Mesenchymal stem cell (in vitro differentiated cells and primary cell): Measurements from ENCODE around the gene SERPINB4.

Source experiments
- DNase-seq: peaks from one replicate; pipeline ENCODE4 v3.0.0-alpha.2; 2013
- H2AFZ ChIP-seq: one replicate; pipeline ENCODE4 v1.6.1; 2013; ENCODE audit warnings: low read depth, mild to moderate bottlenecking, control low read depth, inconsistent platforms, low read length, moderate library complexity
- H2AK5ac ChIP-seq: 2 replicates; pipeline ENCODE4 v1.6.1; 2013; ENCODE audit warnings: low read length, moderate library complexity, mild to moderate bottlenecking, inconsistent platforms; ENCODE audit not compliant: severe bottlenecking
- H2BK120ac ChIP-seq: one replicate; pipeline ENCODE4 v1.6.1; 2013; ENCODE audit warnings: low read depth, mild to moderate bottlenecking, inconsistent platforms, low read length, moderate library complexity
- H2BK12ac ChIP-seq, 2 experiments: one replicate each; pipeline ENCODE4 v1.6.1; 2013; ENCODE audit warnings: inconsistent platforms in 2 of 2, low read length in 2 of 2, mild to moderate bottlenecking in 2 of 2, moderate library complexity in 2 of 2, control low read depth in 1 of 2
- H2BK15ac ChIP-seq: one replicate; pipeline ENCODE4 v1.6.1; 2013; ENCODE audit warnings: mild to moderate bottlenecking, low read depth, inconsistent platforms; ENCODE audit not compliant: poor library complexity, severe bottlenecking
- H2BK5ac ChIP-seq: 2 replicates; pipeline ENCODE4 v1.6.1; 2013; ENCODE audit warnings: low read depth, mild to moderate bottlenecking, low read length, control low read depth, inconsistent platforms; ENCODE audit not compliant: poor library complexity, severe bottlenecking
- H3K14ac ChIP-seq, 2 experiments: one replicate each; pipeline ENCODE4 v1.6.1; 2013; ENCODE audit warnings: inconsistent platforms in 2 of 2, low read length in 2 of 2, control low read depth in 1 of 2, mild to moderate bottlenecking in 1 of 2, moderate library complexity in 1 of 2
- H3K18ac ChIP-seq, 2 experiments: one replicate each; pipeline ENCODE4 v1.6.1; 2013; ENCODE audit warnings: inconsistent platforms in 2 of 2, low read length in 2 of 2, control low read depth in 1 of 2, low read depth in 1 of 2, mild to moderate bottlenecking in 1 of 2
- H3K23ac ChIP-seq, 2 experiments: one replicate each; pipeline ENCODE4 v1.6.1; 2013; ENCODE audit warnings: inconsistent platforms in 2 of 2, low read length in 2 of 2, mild to moderate bottlenecking in 2 of 2, moderate library complexity in 2 of 2, control low read depth in 1 of 2
- H3K27ac ChIP-seq: 2 replicates; pipeline ENCODE4 v1.5.1; 2013; ENCODE audit warnings: mild to moderate bottlenecking, moderate library complexity, low read length, control low read depth, inconsistent platforms; ENCODE audit not compliant: poor library complexity, severe bottlenecking
- H3K27me3 ChIP-seq, 2 experiments: 2 replicates each; pipeline versions ENCODE4 v1.6.1 to v1.7.0; 2013; ENCODE audit warnings: low read length in 2 of 2, mild to moderate bottlenecking in 2 of 2, moderate library complexity in 2 of 2, control low read depth in 1 of 2, inconsistent platforms in 1 of 2; ENCODE audit not compliant: control insufficient read depth in 1 of 2, insufficient read depth in 1 of 2
- H3K36me3 ChIP-seq, 2 experiments: 2 replicates each; pipeline versions ENCODE4 v1.6.1 to v1.7.0; 2013; ENCODE audit warnings: low read length in 2 of 2, control low read depth in 1 of 2, inconsistent platforms in 1 of 2, low read depth in 1 of 2, mild to moderate bottlenecking in 1 of 2; ENCODE audit not compliant: insufficient read depth in 2 of 2, control insufficient read depth in 1 of 2
- H3K4ac ChIP-seq, 2 experiments: one replicate each; pipeline ENCODE4 v1.6.1; 2013; ENCODE audit warnings: inconsistent platforms in 2 of 2, low read length in 2 of 2, mild to moderate bottlenecking in 2 of 2, moderate library complexity in 2 of 2, control low read depth in 1 of 2, low read depth in 1 of 2
- H3K4me1 ChIP-seq: 2 replicates; pipeline ENCODE4 v1.6.1; 2013; ENCODE audit warnings: low read depth, low read length, control low read depth; ENCODE audit not compliant: control insufficient read depth, insufficient read depth
- H3K4me2 ChIP-seq: 2 replicates; pipeline ENCODE4 v1.6.1; 2013; ENCODE audit warnings: low read length, mild to moderate bottlenecking, inconsistent platforms; ENCODE audit not compliant: poor library complexity, severe bottlenecking
- H3K4me3 ChIP-seq, 2 experiments: 2 replicates each; pipeline versions ENCODE4 v1.5.1 to v1.7.0; 2013; ENCODE audit warnings: low read length in 2 of 2, mild to moderate bottlenecking in 2 of 2, control low read depth in 1 of 2, low read depth in 1 of 2; ENCODE audit not compliant: insufficient read depth in 1 of 2
- H3K79me1 ChIP-seq: replicated peaks from 2 replicates; pipeline ENCODE4 v1.6.1; 2013; ENCODE audit warnings: mild to moderate bottlenecking, control low read depth, low read length, inconsistent platforms; ENCODE audit not compliant: poor library complexity, severe bottlenecking
- H3K9ac ChIP-seq: 2 replicates; pipeline ENCODE4 v1.7.0; 2013; ENCODE audit warnings: mild to moderate bottlenecking, low read length, moderate library complexity
- H3K9me3 ChIP-seq: 2 replicates; pipeline ENCODE4 v1.7.0; 2013; ENCODE audit warnings: mild to moderate bottlenecking, low read length; ENCODE audit not compliant: control insufficient read depth
- H4K8ac ChIP-seq: one replicate; pipeline ENCODE4 v1.6.1; 2013; ENCODE audit warnings: inconsistent platforms, mild to moderate bottlenecking, low read length, moderate library complexity
- H4K91ac ChIP-seq: one replicate; pipeline ENCODE4 v1.6.1; 2013; ENCODE audit warnings: mild to moderate bottlenecking, low read length, inconsistent platforms
- WGBS: methylation state at CpG from one replicate; pipeline ENCODE4 v1.1.7; 2013; ENCODE audit warnings: mixed read lengths; 5-methylcytosine and 5-hydroxymethylcytosine counted together

The SERPINB4 gene

DNA sequence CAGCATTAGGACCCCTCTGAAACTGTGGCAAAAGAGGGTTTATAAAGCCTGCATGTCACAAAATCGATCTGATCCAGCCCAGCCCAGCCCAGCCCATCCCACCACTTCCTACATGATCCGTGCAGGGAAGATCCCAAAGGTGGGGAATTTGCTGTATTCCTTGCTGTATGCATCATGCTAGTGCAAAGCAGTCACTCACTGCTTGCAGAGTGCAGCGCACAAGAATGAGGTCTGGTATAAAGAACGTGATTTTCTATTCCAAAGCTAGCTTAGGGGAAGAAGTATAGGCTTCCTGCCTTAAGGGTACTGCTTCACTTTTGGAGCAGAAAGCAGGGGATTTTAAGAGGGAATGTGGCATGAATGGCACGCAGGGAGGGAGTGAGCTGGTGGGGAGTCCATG is 39.8 kb upstream of the SERPINB4 start:
- H3K4ac ChIP-seq = no peak overlapping the region
- H3K4me3 ChIP-seq = no peak overlapping the region
- no peak overlapping the region for H4K8ac ChIP-seq
- no peak overlapping the region for H2BK15ac ChIP-seq
- no peak overlapping the region for H3K9ac ChIP-seq
- H2BK120ac ChIP-seq = no peak overlapping the region
- H3K9me3 ChIP-seq = no peaks in the 10 kb centered on the region
- no peak overlapping the region for H4K91ac ChIP-seq
- no peaks in the 10 kb centered on the region for H3K79me1 ChIP-seq
- no peak overlapping the region for H3K23ac ChIP-seq
- H3K4me2 ChIP-seq = no peak overlapping the region
- H2AK5ac ChIP-seq = no peak overlapping the region
- no peak for DNase-seq
- no peak overlapping the region for H2BK12ac ChIP-seq
- no peaks in the 10 kb centered on the region for H3K36me3 ChIP-seq
- H3K27ac ChIP-seq = no peak overlapping the region
- no peak overlapping the region for H3K18ac ChIP-seq
- no peak overlapping the region for H2AFZ ChIP-seq
- H3K27me3 ChIP-seq = no peaks in the 10 kb centered on the region
- H2BK5ac ChIP-seq = no peak overlapping the region
- WGBS = 62% methylated on average over 5 of the region's 5 CpGs
- peaks cover 1% of the 10 kb centered on the region for H3K4me1 ChIP-seq
- no peak overlapping the region for H3K14ac ChIP-seq

DNA sequence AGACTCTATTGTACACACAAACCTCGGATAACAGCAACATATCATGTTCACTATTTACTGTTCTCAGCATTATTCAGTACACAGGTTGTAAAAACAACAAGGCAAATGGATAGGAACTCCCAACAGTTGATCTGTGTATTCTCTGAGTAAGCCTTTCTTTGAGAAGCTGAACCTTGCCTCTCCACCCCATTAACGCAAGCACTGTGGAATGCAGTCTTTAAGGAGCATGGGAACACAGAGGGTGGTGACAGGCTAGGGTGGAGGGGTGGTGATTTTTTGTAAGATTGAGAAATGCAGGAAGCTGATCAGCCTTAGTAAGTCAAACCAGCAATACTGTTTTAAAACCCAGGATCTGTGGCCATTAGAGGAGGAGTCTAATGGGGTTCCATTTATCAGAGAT is 39.1 kb upstream of the SERPINB4 start:
- Histone ChIP-seq H2BK5ac (no peak overlapping the region), H3K4me3 (peak overlapping the region in 1 of 2 experiments; percentile 5), H2BK120ac (no peak overlapping the region), H3K23ac (no peak overlapping the region), H3K4me2 (no peak overlapping the region), H2BK12ac (no peak overlapping the region), H2AK5ac (no peak overlapping the region), H3K4ac (no peak overlapping the region), H4K91ac (no peak overlapping the region), H2AFZ (no peak overlapping the region), H3K36me3 (no peaks in the 10 kb centered on the region), H3K9ac (peak overlapping the region; percentile 54), H3K18ac (no peak overlapping the region), H3K14ac (no peak overlapping the region), H3K27ac (no peak overlapping the region), H4K8ac (no peak overlapping the region), H3K9me3 (no peaks in the 10 kb centered on the region), H3K27me3 (no peaks in the 10 kb centered on the region), H2BK15ac (no peak overlapping the region), H3K4me1 (peaks cover 1% of the 10 kb centered on the region), H3K79me1 (no peaks in the 10 kb centered on the region)
- WGBS = 21% methylated on average over 2 of the region's 2 CpGs
- peak; percentile 80 for DNase-seq

DNA sequence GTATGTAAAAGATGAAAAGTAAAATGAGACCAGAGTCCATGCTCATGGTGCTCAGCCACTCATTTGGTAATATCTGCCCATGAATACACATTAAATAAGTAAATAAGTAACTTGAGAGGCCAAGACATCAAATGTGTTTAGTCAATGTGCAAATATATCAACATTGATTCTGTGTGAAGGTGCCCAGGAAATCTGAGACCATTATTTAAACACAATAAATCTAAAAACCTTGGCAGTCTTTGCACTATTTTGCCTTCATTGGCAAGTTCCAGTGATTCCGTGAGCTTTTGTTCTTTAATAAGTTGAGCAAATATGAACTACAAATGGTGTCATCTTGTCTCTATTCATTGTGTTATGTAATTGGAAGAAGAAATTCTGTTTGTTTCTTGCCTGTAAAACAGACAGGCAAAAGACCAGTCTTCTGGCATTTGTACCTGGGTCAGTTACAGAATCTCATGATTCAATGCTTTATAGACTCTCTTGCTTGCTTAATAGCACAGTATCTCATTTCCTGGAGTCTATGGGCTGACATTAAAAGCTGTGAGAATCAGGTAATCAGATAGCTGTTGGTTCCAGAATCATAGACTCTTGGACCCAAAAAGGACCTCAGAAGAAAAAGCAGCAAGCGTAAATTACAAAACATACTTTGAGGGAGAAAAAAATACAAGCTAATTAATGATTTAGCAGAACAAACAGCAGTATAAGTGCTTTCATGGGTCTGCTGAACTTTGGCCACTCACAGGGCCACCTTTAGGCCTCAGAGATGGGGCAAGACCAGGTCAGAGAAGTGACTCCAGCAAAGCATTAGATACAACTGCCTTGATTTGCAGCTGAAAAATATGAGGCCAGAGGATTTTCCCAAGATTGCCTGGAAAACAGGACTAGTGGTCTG is 37.6 kb upstream of the SERPINB4 start:
- no peak overlapping the region for H2AK5ac ChIP-seq
- H3K9ac ChIP-seq = no peak overlapping the region
- no peaks in the 10 kb centered on the region for H3K79me1 ChIP-seq
- H2BK12ac ChIP-seq = no peak overlapping the region
- H4K8ac ChIP-seq = no peak overlapping the region
- peaks cover 1% of the 10 kb centered on the region for H3K4me1 ChIP-seq
- H3K36me3 ChIP-seq = no peaks in the 10 kb centered on the region
- no peak overlapping the region for H2BK15ac ChIP-seq
- no peak overlapping the region for H3K27ac ChIP-seq
- no peaks in the 10 kb centered on the region for H3K9me3 ChIP-seq
- H3K4me2 ChIP-seq = no peak overlapping the region
- no peak overlapping the region for H2BK120ac ChIP-seq
- DNase-seq = no peak
- H3K18ac ChIP-seq = no peak overlapping the region
- no peak overlapping the region for H3K4ac ChIP-seq
- no peak overlapping the region for H2AFZ ChIP-seq
- no peak overlapping the region for H3K23ac ChIP-seq
- H4K91ac ChIP-seq = peak overlapping the region; percentile 29
- no peak overlapping the region for H3K4me3 ChIP-seq
- no peak overlapping the region for H3K14ac ChIP-seq
- WGBS = 90% methylated on average over 2 of the region's 2 CpGs
- no peak overlapping the region for H2BK5ac ChIP-seq
- no peaks in the 10 kb centered on the region for H3K27me3 ChIP-seq

DNA sequence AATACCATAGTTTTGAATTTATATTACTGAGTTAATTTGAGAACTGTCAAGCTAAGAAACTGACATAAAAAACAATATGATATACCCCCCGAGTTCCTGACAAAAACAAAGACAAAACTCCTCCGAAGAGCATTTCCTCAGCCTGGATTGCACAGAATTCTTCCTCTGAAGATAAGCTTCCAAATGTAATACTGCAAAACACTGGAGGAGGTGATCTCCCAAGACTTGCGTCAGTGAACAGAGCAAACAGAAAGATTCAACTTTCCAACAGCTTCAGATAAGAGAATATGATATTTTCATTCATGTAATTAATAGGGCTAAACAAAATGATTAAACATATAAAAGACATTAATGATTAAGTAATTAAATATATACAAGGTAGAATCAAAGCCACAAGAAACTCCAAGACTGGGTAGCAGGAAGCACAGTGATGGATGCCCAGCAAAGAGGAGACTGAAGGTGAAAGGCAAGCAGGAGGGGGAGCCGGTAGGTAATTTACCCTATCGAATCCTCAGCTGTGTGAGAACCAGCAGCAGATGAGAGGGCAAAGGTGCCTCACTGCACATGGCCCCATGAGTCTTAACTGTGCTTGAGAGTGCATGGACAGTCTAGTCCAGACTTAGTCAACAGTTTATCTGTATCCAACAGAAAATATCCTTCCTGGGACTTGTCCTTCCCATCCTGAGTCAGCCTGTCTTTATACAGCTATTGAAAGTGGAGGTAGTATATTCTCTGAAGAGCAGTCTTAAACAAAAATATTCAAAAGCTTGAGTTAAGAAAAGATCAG is 36.0 kb upstream of the SERPINB4 start:
- H3K9me3 ChIP-seq = no peaks in the 10 kb centered on the region
- H3K4me1 ChIP-seq = peaks cover 1% of the 10 kb centered on the region
- no peak overlapping the region for H2BK12ac ChIP-seq
- H3K14ac ChIP-seq = no peak overlapping the region
- no peak overlapping the region for H3K27ac ChIP-seq
- no peak overlapping the region for H3K23ac ChIP-seq
- H3K4me2 ChIP-seq = no peak overlapping the region
- no peak overlapping the region for H2BK15ac ChIP-seq
- no peak overlapping the region for H2AFZ ChIP-seq
- H4K91ac ChIP-seq = no peak overlapping the region
- no peak overlapping the region for H3K18ac ChIP-seq
- H4K8ac ChIP-seq = no peak overlapping the region
- H3K27me3 ChIP-seq = no peaks in the 10 kb centered on the region
- H2BK120ac ChIP-seq = no peak overlapping the region
- H2AK5ac ChIP-seq = no peak overlapping the region
- H3K4me3 ChIP-seq = no peak overlapping the region
- 84% methylated on average over 4 of the region's 5 CpGs for WGBS
- no peak overlapping the region for H3K4ac ChIP-seq
- no peak for DNase-seq
- H3K79me1 ChIP-seq = no peaks in the 10 kb centered on the region
- no peaks in the 10 kb centered on the region for H3K36me3 ChIP-seq
- H3K9ac ChIP-seq = no peak overlapping the region
- no peak overlapping the region for H2BK5ac ChIP-seq
